ENCODE data around the gene NPPC.

DNA sequence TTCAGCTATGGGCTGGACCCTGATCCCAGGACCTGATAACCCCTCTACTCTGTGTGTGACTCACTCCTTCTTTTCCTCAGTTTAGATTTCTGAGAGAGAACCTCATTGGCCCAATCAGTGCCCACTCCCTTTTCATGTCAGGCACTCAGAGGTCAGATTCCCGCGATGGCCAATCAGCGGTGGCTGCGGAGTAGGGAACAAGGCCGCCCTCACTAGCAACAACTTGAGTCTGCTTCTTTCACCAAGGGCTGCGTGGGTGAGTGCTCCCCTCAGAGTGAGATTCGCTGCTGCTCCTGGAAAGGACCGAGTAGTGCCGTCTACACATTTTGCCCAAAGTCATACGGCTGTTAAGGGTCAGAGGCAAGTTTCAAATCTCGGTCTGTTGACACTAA is 34.7 kb downstream of the NPPC start:
- TF ChIP-seq, protein P1, sequence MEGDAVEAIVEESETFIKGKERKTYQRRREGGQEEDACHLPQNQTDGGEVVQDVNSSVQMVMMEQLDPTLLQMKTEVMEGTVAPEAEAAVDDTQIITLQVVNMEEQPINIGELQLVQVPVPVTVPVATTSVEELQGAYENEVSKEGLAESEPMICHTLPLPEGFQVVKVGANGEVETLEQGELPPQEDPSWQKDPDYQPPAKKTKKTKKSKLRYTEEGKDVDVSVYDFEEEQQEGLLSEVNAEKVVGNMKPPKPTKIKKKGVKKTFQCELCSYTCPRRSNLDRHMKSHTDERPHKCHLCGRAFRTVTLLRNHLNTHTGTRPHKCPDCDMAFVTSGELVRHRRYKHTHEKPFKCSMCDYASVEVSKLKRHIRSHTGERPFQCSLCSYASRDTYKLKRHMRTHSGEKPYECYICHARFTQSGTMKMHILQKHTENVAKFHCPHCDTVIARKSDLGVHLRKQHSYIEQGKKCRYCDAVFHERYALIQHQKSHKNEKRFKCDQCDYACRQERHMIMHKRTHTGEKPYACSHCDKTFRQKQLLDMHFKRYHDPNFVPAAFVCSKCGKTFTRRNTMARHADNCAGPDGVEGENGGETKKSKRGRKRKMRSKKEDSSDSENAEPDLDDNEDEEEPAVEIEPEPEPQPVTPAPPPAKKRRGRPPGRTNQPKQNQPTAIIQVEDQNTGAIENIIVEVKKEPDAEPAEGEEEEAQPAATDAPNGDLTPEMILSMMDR (IDR thresholded peaks at IDR 0.05): no peak
- TF ChIP-seq, protein P2, sequence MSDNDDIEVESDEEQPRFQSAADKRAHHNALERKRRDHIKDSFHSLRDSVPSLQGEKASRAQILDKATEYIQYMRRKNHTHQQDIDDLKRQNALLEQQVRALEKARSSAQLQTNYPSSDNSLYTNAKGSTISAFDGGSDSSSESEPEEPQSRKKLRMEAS (IDR thresholded peaks at IDR 0.05; ENCODE audit: low read depth): no peak
- no peak for TF ChIP-seq RCOR1 (IDR thresholded peaks at IDR 0.05; ENCODE audit: low read length)
- no peak for TF ChIP-seq EZH2phosphoT487 (IDR thresholded peaks at IDR 0.05; ENCODE audit: borderline replicate concordance, low read depth)
- TF ChIP-seq SIN3A (IDR thresholded peaks at IDR 0.05; ENCODE audit: borderline replicate concordance, low read depth, low read length): no peak
